Dermis microvascular lymphatic vessel endothelial cell (primary cell): Measurements from ENCODE around the gene CLUH. TPM values are rescaled to one million over a fixed set of nuclear protein-coding genes. Genes with fewer than 3 reads are reported as not detected.
"Not testable (repeated sequence)": the region's sequence is repeated elsewhere in the genome, so short reads cannot be mapped to it uniquely, and the experiment has no call there.

ENCODE experiments used
- DNase-seq, 2 donors: peaks; one replicate each; pipeline versions ENCODE4 v3.0.0 to v3.0.0-alpha.2; 2010; ENCODE audit warnings: low read depth in 2 of 2
- total RNA-seq: library from RNA; depleted of rRNA; stranded (reverse); fragments of >200 nt; gene quantifications from 2 replicates; pipeline ENCODE4 v1.2.1, GENCODE V29; 2014

The CLUH gene
- total RNA-seq, 1 donor from 2014 or later, result 32.3 TPM

- no peak for DNase-seq
Observed at GRCh38 chr17:2701161-2701995, 10.2 kb downstream of the CLUH start.

GRCh38 chr17:2700491-2701141 lies 10.9 kb downstream of the CLUH start:
- DNase-seq, result no peak

- DNase-seq, result no peak
Observed at GRCh38 chr17:2700030-2700490, 11.5 kb downstream of the CLUH start.

- not testable (repeated sequence) for DNase-seq
Observed at GRCh38 chr17:2699216-2699805, 12.3 kb downstream of the CLUH start.

GRCh38 chr17:2697611-2698162 lies 13.9 kb downstream of the CLUH start:
- no peak for DNase-seq

GRCh38 chr17:2695961-2696760 lies 15.4 kb downstream of the CLUH start:
- DNase-seq, result no peak

- no peak for DNase-seq
Observed at GRCh38 chr17:2695243-2695960, 16.2 kb downstream of the CLUH start.

- DNase-seq, result no peak
Observed at GRCh38 chr17:2694381-2695242, 17.0 kb downstream of the CLUH start.

- DNase-seq, result no peak
Observed at GRCh38 chr17:2693561-2694380, 17.8 kb downstream of the CLUH start.

GRCh38 chr17:2692781-2693135 lies 18.8 kb downstream of the CLUH start:
- DNase-seq, result no peak

GRCh38 chr17:2691965-2692780 lies 19.4 kb downstream of the CLUH start:
- no peak for DNase-seq

GRCh38 chr17:2691069-2691871 lies 20.3 kb downstream of the CLUH start:
- DNase-seq, result no peak

GRCh38 chr17:2690165-2691068 lies 21.1 kb downstream of the CLUH start:
- DNase-seq, result no peak

GRCh38 chr17:2689411-2690164 lies 22.0 kb downstream of the CLUH start:
- no peak for DNase-seq
